Uterus (tissue), 4 donors: ENCODE measurements around the gene SF3B2. TPM values are rescaled to one million over a fixed set of nuclear protein-coding genes. Genes with fewer than 3 reads are reported as not detected.

Source experiments
- DNase-seq, 2 donors: peaks; one replicate each; pipeline ENCODE4 v3.0.0-alpha.2; 2019 to 2020
- H3K27ac ChIP-seq, 2 donors: fragments of 200-600 bp; sonication (generic); 1 replicate in 1 of 2; 2 replicates in 1 of 2; pipeline ENCODE4 v1.5.1; 2016 to 2018
- H3K27me3 ChIP-seq, 2 donors: fragments of 200-600 bp; sonication (generic); one replicate each; pipeline ENCODE4 v1.5.1; 2018 to 2019; ENCODE audit warnings: control low read depth in 1 of 2
- H3K36me3 ChIP-seq, 2 donors: fragments of 200-600 bp; sonication (generic); one replicate each; pipeline ENCODE4 v1.5.1; 2019; ENCODE audit warnings: control low read depth in 1 of 2
- H3K4me1 ChIP-seq, 2 donors: fragments of 200-600 bp; sonication (generic); one replicate each; pipeline ENCODE4 v1.5.1; 2018 to 2019; ENCODE audit warnings: control low read depth in 1 of 2
- H3K4me3 ChIP-seq, 2 donors: fragments of 200-600 bp; sonication (generic); 1 replicate in 1 of 2; 2 replicates in 1 of 2; pipeline ENCODE4 v1.5.1; 2018 to 2019; ENCODE audit warnings: mild to moderate bottlenecking in 1 of 2
- H3K9me3 ChIP-seq, 2 donors: fragments of 200-600 bp; sonication (generic); one replicate each; pipeline ENCODE4 v1.5.1; 2019; ENCODE audit warnings: control low read depth in 1 of 2
- POLR2A ChIP-seq, 2 donors: fragments of 450-650 bp; IDR thresholded peaks; one replicate each; pipeline ENCODE4 v1.6.1; 2016; ENCODE audit warnings: antibody characterized with exemption in 2 of 2, mild to moderate bottlenecking in 1 of 2, moderate library complexity in 1 of 2
- intact Hi-C: fragments of 100-400 bp; cut with DNase I; formaldehyde crosslinking; loops from one replicate; pipeline ENCODE4 v1.15.1; 2023; ENCODE audit warnings: low total_unique reads
- total RNA-seq, 4 donors: library from RNA; depleted of rRNA in 3 of 4; stranded (reverse); fragments of >200 nt in 3 of 4; gene quantifications; one replicate each; pipeline versions ENCODE4 v1.1.0 to v1.2.4, GENCODE V29; 2014 to 2023
- TF ChIP-seq, protein P1 (sequence below), 4 experiments: fragments of 200-600 bp in 2 of 4; fragments of 450-650 bp in 2 of 4; sonication (generic) in 2 of 4; IDR thresholded peaks; one replicate each; pipeline ENCODE4 v1.5.1; 2016 to 2019; ENCODE audit warnings: antibody characterized with exemption in 4 of 4, mild to moderate bottlenecking in 2 of 4, moderate library complexity in 1 of 4
- donor health status: DM: yes; HTN: yes; CAD: no.

The SF3B2 gene
- total RNA-seq, 4 donors from 2014 or later: 59.9 to 195 (median 106) TPM

GRCh38 chr11:66042227-66042995 is 9.8 kb upstream of the SF3B2 start:
- no peak for TF ChIP-seq POLR2A (IDR thresholded peaks at IDR 0.05)
- TF ChIP-seq, protein P1, sequence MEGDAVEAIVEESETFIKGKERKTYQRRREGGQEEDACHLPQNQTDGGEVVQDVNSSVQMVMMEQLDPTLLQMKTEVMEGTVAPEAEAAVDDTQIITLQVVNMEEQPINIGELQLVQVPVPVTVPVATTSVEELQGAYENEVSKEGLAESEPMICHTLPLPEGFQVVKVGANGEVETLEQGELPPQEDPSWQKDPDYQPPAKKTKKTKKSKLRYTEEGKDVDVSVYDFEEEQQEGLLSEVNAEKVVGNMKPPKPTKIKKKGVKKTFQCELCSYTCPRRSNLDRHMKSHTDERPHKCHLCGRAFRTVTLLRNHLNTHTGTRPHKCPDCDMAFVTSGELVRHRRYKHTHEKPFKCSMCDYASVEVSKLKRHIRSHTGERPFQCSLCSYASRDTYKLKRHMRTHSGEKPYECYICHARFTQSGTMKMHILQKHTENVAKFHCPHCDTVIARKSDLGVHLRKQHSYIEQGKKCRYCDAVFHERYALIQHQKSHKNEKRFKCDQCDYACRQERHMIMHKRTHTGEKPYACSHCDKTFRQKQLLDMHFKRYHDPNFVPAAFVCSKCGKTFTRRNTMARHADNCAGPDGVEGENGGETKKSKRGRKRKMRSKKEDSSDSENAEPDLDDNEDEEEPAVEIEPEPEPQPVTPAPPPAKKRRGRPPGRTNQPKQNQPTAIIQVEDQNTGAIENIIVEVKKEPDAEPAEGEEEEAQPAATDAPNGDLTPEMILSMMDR (IDR thresholded peaks at IDR 0.05): no peak
- H3K27me3 ChIP-seq: no peaks in the 10 kb centered on the region
- H3K36me3 ChIP-seq: no peaks in the 10 kb centered on the region
- no peak overlapping the region for H3K27ac ChIP-seq
- DNase-seq: no peak
- H3K4me3 ChIP-seq: no peak overlapping the region
- H3K9me3 ChIP-seq: no peaks in the 10 kb centered on the region
- intact Hi-C loops: no loop called here
- no peaks in the 10 kb centered on the region for H3K4me1 ChIP-seq

DNA sequence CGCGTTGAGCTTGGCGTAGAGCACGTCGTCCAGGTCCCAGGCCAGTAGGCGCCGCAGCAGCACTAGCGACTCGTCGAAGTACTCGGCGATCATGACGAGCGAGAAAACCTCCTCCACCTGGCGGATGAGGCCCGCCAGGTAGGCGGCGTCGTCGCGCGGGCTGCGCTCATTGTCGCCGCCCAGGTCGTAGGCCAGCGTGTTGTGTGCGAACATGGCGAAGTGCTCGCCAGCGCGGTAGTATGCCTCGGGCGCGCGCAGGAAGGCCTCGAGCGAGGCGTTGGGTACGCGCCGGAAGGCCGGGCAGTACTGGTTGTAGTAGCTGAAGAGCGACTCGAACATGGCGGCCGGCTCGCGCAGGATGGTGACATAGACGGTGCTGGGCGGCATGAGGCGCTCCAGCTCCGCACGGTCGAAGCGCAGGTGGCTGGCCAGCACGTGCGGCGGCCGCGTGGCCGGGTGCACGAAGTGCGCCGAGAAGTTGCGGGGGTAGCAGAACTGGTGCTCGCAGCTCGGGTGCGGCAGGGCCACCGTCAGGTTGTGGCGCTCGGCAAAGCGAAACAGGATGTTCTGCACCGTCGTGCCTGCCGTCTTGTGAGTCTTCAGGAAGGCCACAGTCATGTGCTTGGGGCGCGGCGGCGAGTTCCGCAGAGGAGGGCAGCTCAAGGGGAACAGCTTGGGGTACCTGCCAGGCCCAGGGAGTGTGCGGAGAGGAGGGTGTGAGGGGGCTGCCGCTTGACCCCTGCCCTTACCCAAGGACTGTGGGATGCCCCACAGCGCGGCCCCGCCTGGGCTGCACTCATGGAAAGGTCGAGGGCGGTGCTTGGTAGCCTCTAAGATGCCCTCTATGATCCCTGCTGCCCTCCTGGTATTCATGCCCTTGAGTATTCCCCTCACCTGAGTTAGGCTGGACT is 8.9 kb upstream of the SF3B2 start:
- Histone ChIP-seq H3K27me3 (no peaks in the 10 kb centered on the region), H3K4me3 (no peak overlapping the region), H3K4me1 (no peaks in the 10 kb centered on the region), H3K36me3 (no peaks in the 10 kb centered on the region), H3K9me3 (no peaks in the 10 kb centered on the region), H3K27ac (no peak overlapping the region)
- intact Hi-C loops: no loop called here
- no peak for DNase-seq
- no peak for TF ChIP-seq POLR2A (IDR thresholded peaks at IDR 0.05)
- TF ChIP-seq, protein P1 (IDR thresholded peaks at IDR 0.05): no peak

- Histone ChIP-seq H3K4me1 (no peaks in the 10 kb centered on the region), H3K27ac (no peak overlapping the region), H3K4me3 (no peak overlapping the region), H3K27me3 (no peaks in the 10 kb centered on the region), H3K36me3 (no peaks in the 10 kb centered on the region), H3K9me3 (no peaks in the 10 kb centered on the region)
- intact Hi-C loops: no loop called here
- no peak for DNase-seq
- TF ChIP-seq, protein P1 (IDR thresholded peaks at IDR 0.05): no peak
- TF ChIP-seq POLR2A (IDR thresholded peaks at IDR 0.05): no peak
These were observed 7.4 kb upstream of the SF3B2 start for GRCh38 chr11:66044757-66045156.

DNA sequence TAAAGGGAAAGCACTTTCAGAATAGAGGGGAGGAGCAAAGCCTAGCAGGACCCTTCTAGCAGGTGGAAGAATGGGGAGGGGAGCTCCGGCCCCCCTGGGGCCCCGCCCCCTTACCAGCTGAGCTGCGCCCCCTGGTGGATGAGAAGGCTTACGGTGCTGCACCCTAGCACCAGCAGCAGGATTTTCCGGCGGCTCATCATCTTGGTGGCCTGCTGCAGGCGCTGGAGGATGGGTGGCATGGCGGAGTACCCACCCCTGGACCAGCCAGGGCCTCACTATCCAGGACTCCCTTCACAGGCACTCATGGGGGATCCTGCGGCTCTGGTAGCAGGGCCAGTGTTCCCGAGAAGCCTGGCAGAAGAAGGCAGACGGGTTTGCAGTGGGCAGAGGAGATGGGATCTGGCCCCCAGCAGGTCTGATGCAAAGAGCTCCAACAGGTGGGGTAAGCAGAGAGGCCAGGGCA is 7.0 kb upstream of the SF3B2 start:
- no peak overlapping the region for H3K4me3 ChIP-seq
- no peak overlapping the region for H3K27ac ChIP-seq
- intact Hi-C loops: no loop called here
- TF ChIP-seq, protein P1 (IDR thresholded peaks at IDR 0.05): peak; percentile 74 to 86 (median 79)
- no peak for TF ChIP-seq POLR2A (IDR thresholded peaks at IDR 0.05)
- H3K9me3 ChIP-seq: no peaks in the 10 kb centered on the region
- peak; percentile 64 to 67 for DNase-seq
- no peaks in the 10 kb centered on the region for H3K27me3 ChIP-seq
- H3K36me3 ChIP-seq: no peaks in the 10 kb centered on the region
- H3K4me1 ChIP-seq: no peaks in the 10 kb centered on the region

GRCh38 chr11:66046901-66047300 is 5.3 kb upstream of the SF3B2 start:
- Histone ChIP-seq H3K27me3 (no peaks in the 10 kb centered on the region), H3K9me3 (no peaks in the 10 kb centered on the region), H3K27ac (no peak overlapping the region), H3K36me3 (no peaks in the 10 kb centered on the region), H3K4me3 (no peak overlapping the region), H3K4me1 (peaks cover 0 to 4% of the 10 kb centered on the region in 2 donors)
- TF ChIP-seq, protein P1 (IDR thresholded peaks at IDR 0.05): no peak
- TF ChIP-seq POLR2A (IDR thresholded peaks at IDR 0.05): no peak
- no peak for DNase-seq
- intact Hi-C loops: no loop called here
